Measurements from ENCODE around the gene PMS2. TPM values are rescaled to one million over a fixed set of nuclear protein-coding genes. Genes with fewer than 3 reads are reported as not detected.
"Not testable (repeated sequence)": the region's sequence is repeated elsewhere in the genome, so short reads cannot be mapped to it uniquely, and the experiment has no call there.

Gene PMS2
- polyA plus RNA-seq (2011; rRNA removed), result 6.4 and 9.7 TPM in 2 replicates
- polyA minus RNA-seq (2011; rRNA and poly(A)+ RNA removed), result 5.6 and 6.9 TPM in 2 replicates

DNA sequence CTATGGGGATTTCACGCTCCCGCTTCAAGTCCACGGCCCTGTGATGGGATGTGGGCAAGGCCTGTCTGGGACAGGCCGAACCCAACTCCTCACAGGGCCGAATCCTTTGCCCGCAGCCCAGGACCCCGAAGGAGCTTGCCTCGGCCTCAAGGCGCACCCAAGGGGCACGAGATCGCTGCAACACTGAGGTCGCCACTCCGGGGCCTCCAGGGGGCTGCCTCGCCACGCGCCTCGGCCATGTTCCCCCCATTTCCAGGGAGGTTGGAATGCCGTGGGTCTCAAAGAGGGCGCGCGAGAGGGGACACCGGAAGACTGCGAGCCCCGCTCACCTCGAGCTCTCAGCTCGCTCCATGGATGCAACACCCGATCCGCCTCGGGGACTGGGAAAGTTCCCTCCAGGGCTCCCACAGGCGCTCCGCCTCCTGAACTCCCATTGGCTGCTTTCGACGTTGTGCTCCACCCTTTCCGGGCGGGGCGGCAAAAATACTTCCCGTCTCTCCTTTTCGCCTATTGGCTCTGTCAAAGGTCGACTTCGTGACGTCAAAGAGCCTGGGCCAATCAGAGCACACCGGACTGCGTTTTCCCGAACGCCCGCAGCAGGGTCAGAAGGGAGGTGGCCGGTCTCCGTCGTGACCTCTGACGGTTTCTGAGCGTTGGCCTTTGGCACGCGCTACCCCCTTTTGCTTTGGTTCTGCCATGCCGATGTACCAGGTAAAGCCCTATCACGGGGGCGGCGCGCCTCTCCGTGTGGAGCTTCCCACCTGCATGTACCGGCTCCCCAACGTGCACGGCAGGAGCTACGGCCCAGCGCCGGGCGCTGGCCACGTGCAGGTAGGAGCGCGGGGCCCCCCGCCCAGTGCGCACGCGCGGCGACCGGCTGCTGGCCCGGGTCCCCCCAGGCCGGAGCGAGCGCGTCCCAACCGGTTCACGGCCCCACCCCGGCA is at the start of gene PMS2, which contains the start of gene AIMP2:
PMS2 (minus strand) TSS at position 382 of the 944 bp plus-strand sequence; CDS start at position 352, 30 bp downstream.
AIMP2 (plus strand) TSS at position 605 of the 944 bp plus-strand sequence; CDS start at position 697, 92 bp downstream.
- Histone ChIP-seq H3K36me3 (ENCODE audit: control insufficient read depth, insufficient read depth, low read length) (no peaks in the 10 kb centered on the region; the same call in 1 of the 2 replicates), H3K27me3 (ENCODE audit: control insufficient read depth, insufficient read depth, low read length) (no peaks in the 10 kb centered on the region), H3K4me3 (ENCODE audit: low read depth, low read length) (peak within 1 kb of the TSS; percentile 84)
- peak; percentile 92 for DNase-seq (ENCODE audit: low read depth)
- POLR2A ChIA-PET, result interaction anchor here (0.8 kb wide), 1 partner anchor 12 kb away, joined by 24 read pairs; no protein-coding TSS in a partner anchor
- TF ChIP-seq, protein P1, sequence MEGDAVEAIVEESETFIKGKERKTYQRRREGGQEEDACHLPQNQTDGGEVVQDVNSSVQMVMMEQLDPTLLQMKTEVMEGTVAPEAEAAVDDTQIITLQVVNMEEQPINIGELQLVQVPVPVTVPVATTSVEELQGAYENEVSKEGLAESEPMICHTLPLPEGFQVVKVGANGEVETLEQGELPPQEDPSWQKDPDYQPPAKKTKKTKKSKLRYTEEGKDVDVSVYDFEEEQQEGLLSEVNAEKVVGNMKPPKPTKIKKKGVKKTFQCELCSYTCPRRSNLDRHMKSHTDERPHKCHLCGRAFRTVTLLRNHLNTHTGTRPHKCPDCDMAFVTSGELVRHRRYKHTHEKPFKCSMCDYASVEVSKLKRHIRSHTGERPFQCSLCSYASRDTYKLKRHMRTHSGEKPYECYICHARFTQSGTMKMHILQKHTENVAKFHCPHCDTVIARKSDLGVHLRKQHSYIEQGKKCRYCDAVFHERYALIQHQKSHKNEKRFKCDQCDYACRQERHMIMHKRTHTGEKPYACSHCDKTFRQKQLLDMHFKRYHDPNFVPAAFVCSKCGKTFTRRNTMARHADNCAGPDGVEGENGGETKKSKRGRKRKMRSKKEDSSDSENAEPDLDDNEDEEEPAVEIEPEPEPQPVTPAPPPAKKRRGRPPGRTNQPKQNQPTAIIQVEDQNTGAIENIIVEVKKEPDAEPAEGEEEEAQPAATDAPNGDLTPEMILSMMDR (IDR thresholded peaks at IDR 0.05; ENCODE audit: insufficient read depth, low read depth, low read length), result peak; percentile 26; the same call in 1 of the 2 replicates
- CTCF ChIA-PET, result interaction anchor here (1.0 to 3.5 kb wide), 2 partner anchors 11 to 315 kb away, joined by 3 to 10 read pairs; no protein-coding TSS in a partner anchor

DNA sequence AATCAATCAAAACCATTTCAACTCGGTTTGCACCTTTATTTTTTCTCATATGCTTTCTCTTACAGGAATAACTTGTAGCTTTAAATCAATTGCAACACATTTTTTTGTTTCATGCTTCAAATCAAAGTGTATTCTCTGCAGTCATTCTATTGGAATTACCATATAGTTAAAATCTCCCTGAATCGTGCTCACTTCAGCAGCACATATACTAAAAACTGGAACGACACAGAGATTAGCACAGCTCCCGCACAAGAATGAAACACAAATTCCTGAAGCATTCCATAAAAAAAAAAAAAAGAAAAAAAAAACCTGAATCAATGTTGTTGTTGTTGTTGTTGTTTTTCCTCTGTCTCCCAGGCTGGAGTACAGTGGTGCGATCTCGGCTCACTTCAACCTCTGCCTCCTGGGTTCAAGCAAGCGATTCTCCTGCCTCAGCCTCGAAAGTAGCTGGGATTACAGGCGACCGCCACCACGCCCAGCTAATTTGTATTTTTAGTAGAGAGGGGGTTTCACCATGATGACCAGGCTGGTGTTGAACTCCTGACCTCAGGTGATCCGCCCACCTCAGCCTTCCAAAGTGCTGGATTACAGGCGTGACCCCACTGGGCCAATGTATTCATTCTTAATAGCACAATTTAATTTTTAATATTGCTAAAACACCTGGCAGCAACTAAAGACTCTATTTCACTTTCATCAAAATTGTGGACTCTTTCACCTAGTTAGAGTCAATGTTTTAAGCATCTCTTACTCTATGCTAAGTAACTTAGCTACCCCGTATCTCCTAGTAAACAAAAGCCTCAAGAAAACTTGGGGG is 48.7 kb upstream of the PMS2 start:
- TF ChIP-seq, protein P1 (IDR thresholded peaks at IDR 0.05; ENCODE audit: insufficient read depth, low read depth, low read length), result no peak
- CTCF ChIA-PET, result interaction anchor here (0.6 kb wide), 1 partner anchor 50 kb away, joined by 3 read pairs; no protein-coding TSS in a partner anchor
- Histone ChIP-seq H3K36me3 (ENCODE audit: control insufficient read depth, insufficient read depth, low read length) (peaks cover 3% of the 10 kb centered on the region; the same call in 1 of the 2 replicates), H3K27me3 (ENCODE audit: control insufficient read depth, insufficient read depth, low read length) (no peaks in the 10 kb centered on the region), H3K4me3 (ENCODE audit: low read depth, low read length) (peak overlapping the region; percentile 79)
- POLR2A ChIA-PET, result interaction anchor here (0.6 to 0.7 kb wide), 2 partner anchors 91 to 355 kb away, joined by 3 to 10 read pairs; no protein-coding TSS in a partner anchor
- no peak for DNase-seq (ENCODE audit: low read depth)

DNA sequence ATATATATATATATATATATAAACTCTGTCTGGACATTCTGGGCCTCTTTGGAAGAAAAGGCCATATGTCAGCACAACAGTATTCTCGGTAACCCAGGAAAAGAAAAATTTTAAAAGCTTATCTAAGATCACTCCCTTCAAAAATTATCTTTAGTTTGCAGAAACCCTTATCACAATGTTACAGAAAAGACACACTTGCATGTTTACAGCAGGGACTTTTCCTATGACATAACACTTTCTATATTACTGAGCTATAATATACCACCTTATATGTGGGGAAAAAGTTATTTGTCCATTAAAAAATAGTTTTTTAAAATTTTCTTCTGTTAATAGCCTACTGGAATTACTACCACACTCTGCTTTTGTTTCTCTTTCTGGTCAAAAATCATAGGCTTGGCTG is 47.8 kb upstream of the PMS2 start:
- TF ChIP-seq, protein P1 (IDR thresholded peaks at IDR 0.05; ENCODE audit: insufficient read depth, low read depth, low read length), result no peak
- ChIA-PET POLR2A (no interaction called here), CTCF (no interaction called here)
- Histone ChIP-seq H3K36me3 (ENCODE audit: control insufficient read depth, insufficient read depth, low read length) (peaks cover 3% of the 10 kb centered on the region; the same call in 1 of the 2 replicates), H3K4me3 (ENCODE audit: low read depth, low read length) (no peak overlapping the region), H3K27me3 (ENCODE audit: control insufficient read depth, insufficient read depth, low read length) (no peaks in the 10 kb centered on the region)
- no peak for DNase-seq (ENCODE audit: low read depth)

DNA sequence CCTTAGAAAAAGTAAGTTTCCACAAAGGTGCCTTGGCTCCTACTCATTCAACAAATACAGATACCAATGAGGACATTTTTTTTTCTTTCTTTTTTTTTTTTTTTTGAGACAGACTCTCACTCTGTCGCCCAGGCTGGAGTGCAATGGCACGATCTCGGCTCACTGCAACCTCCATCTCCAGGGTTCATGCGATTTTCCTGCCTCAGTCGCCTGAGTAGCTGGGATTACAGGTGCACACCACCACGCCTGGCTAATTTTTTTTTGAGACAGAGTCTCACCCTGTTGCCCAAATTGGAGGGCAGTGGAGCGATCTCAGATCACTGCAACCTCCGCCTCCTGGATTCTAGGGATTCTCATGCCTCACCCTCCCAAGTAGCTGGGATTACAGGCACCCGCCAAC is 42.3 kb upstream of the PMS2 start:
- CTCF ChIA-PET; POLR2A ChIA-PET; H3K4me3 ChIP-seq (ENCODE audit: low read depth, low read length); H3K27me3 ChIP-seq (ENCODE audit: control insufficient read depth, insufficient read depth, low read length); DNase-seq (ENCODE audit: low read depth); H3K36me3 ChIP-seq (ENCODE audit: control insufficient read depth, insufficient read depth, low read length): not testable (repeated sequence)

GRCh38 chr7:6049780-6050179 is 40.9 kb upstream of the PMS2 start:
- no peak for DNase-seq (ENCODE audit: low read depth)
- H3K27me3 ChIP-seq (ENCODE audit: control insufficient read depth, insufficient read depth, low read length), result no peaks in the 10 kb centered on the region
- ChIA-PET CTCF (interaction anchor here (0.7 kb wide), 1 partner anchor 44 kb away, joined by 3 read pairs; no protein-coding TSS in a partner anchor), POLR2A (interaction anchor here (0.7 kb wide), 1 partner anchor 77 kb away, joined by 3 read pairs; no protein-coding TSS in a partner anchor)
- no peak overlapping the region for H3K4me3 ChIP-seq (ENCODE audit: low read depth, low read length)
- peaks cover 11% of the 10 kb centered on the region for H3K36me3 ChIP-seq (ENCODE audit: control insufficient read depth, insufficient read depth, low read length)
- TF ChIP-seq, protein P1 (IDR thresholded peaks at IDR 0.05; ENCODE audit: insufficient read depth, low read depth, low read length), result no peak
